Mesenchymal stem cell (in vitro differentiated cells and primary cell): ENCODE data around the gene MS4A2.

Source experiments
- DNase-seq: peaks from one replicate; pipeline ENCODE4 v3.0.0-alpha.2; 2013
- H2AFZ ChIP-seq: one replicate; pipeline ENCODE4 v1.6.1; 2013; ENCODE audit warnings: low read depth, mild to moderate bottlenecking, control low read depth, inconsistent platforms, low read length, moderate library complexity
- H2AK5ac ChIP-seq: 2 replicates; pipeline ENCODE4 v1.6.1; 2013; ENCODE audit warnings: low read length, moderate library complexity, mild to moderate bottlenecking, inconsistent platforms; ENCODE audit not compliant: severe bottlenecking
- H2BK120ac ChIP-seq: one replicate; pipeline ENCODE4 v1.6.1; 2013; ENCODE audit warnings: low read depth, mild to moderate bottlenecking, inconsistent platforms, low read length, moderate library complexity
- H2BK12ac ChIP-seq, 2 experiments: one replicate each; pipeline ENCODE4 v1.6.1; 2013; ENCODE audit warnings: inconsistent platforms in 2 of 2, low read length in 2 of 2, mild to moderate bottlenecking in 2 of 2, moderate library complexity in 2 of 2, control low read depth in 1 of 2
- H2BK15ac ChIP-seq: one replicate; pipeline ENCODE4 v1.6.1; 2013; ENCODE audit warnings: mild to moderate bottlenecking, low read depth, inconsistent platforms; ENCODE audit not compliant: poor library complexity, severe bottlenecking
- H2BK5ac ChIP-seq: 2 replicates; pipeline ENCODE4 v1.6.1; 2013; ENCODE audit warnings: low read depth, mild to moderate bottlenecking, low read length, control low read depth, inconsistent platforms; ENCODE audit not compliant: poor library complexity, severe bottlenecking
- H3K14ac ChIP-seq, 2 experiments: one replicate each; pipeline ENCODE4 v1.6.1; 2013; ENCODE audit warnings: inconsistent platforms in 2 of 2, low read length in 2 of 2, control low read depth in 1 of 2, mild to moderate bottlenecking in 1 of 2, moderate library complexity in 1 of 2
- H3K18ac ChIP-seq, 2 experiments: one replicate each; pipeline ENCODE4 v1.6.1; 2013; ENCODE audit warnings: inconsistent platforms in 2 of 2, low read length in 2 of 2, control low read depth in 1 of 2, low read depth in 1 of 2, mild to moderate bottlenecking in 1 of 2
- H3K23ac ChIP-seq, 2 experiments: one replicate each; pipeline ENCODE4 v1.6.1; 2013; ENCODE audit warnings: inconsistent platforms in 2 of 2, low read length in 2 of 2, mild to moderate bottlenecking in 2 of 2, moderate library complexity in 2 of 2, control low read depth in 1 of 2
- H3K27ac ChIP-seq: 2 replicates; pipeline ENCODE4 v1.5.1; 2013; ENCODE audit warnings: mild to moderate bottlenecking, moderate library complexity, low read length, control low read depth, inconsistent platforms; ENCODE audit not compliant: poor library complexity, severe bottlenecking
- H3K27me3 ChIP-seq, 2 experiments: 2 replicates each; pipeline versions ENCODE4 v1.6.1 to v1.7.0; 2013; ENCODE audit warnings: low read length in 2 of 2, mild to moderate bottlenecking in 2 of 2, moderate library complexity in 2 of 2, control low read depth in 1 of 2, inconsistent platforms in 1 of 2; ENCODE audit not compliant: control insufficient read depth in 1 of 2, insufficient read depth in 1 of 2
- H3K36me3 ChIP-seq, 2 experiments: 2 replicates each; pipeline versions ENCODE4 v1.6.1 to v1.7.0; 2013; ENCODE audit warnings: low read length in 2 of 2, control low read depth in 1 of 2, inconsistent platforms in 1 of 2, low read depth in 1 of 2, mild to moderate bottlenecking in 1 of 2; ENCODE audit not compliant: insufficient read depth in 2 of 2, control insufficient read depth in 1 of 2
- H3K4ac ChIP-seq, 2 experiments: one replicate each; pipeline ENCODE4 v1.6.1; 2013; ENCODE audit warnings: inconsistent platforms in 2 of 2, low read length in 2 of 2, mild to moderate bottlenecking in 2 of 2, moderate library complexity in 2 of 2, control low read depth in 1 of 2, low read depth in 1 of 2
- H3K4me1 ChIP-seq: 2 replicates; pipeline ENCODE4 v1.6.1; 2013; ENCODE audit warnings: low read depth, low read length, control low read depth; ENCODE audit not compliant: control insufficient read depth, insufficient read depth
- H3K4me2 ChIP-seq: 2 replicates; pipeline ENCODE4 v1.6.1; 2013; ENCODE audit warnings: low read length, mild to moderate bottlenecking, inconsistent platforms; ENCODE audit not compliant: poor library complexity, severe bottlenecking
- H3K4me3 ChIP-seq, 2 experiments: 2 replicates each; pipeline versions ENCODE4 v1.5.1 to v1.7.0; 2013; ENCODE audit warnings: low read length in 2 of 2, mild to moderate bottlenecking in 2 of 2, control low read depth in 1 of 2, low read depth in 1 of 2; ENCODE audit not compliant: insufficient read depth in 1 of 2
- H3K79me1 ChIP-seq: replicated peaks from 2 replicates; pipeline ENCODE4 v1.6.1; 2013; ENCODE audit warnings: mild to moderate bottlenecking, control low read depth, low read length, inconsistent platforms; ENCODE audit not compliant: poor library complexity, severe bottlenecking
- H3K9ac ChIP-seq: 2 replicates; pipeline ENCODE4 v1.7.0; 2013; ENCODE audit warnings: mild to moderate bottlenecking, low read length, moderate library complexity
- H3K9me3 ChIP-seq: 2 replicates; pipeline ENCODE4 v1.7.0; 2013; ENCODE audit warnings: mild to moderate bottlenecking, low read length; ENCODE audit not compliant: control insufficient read depth
- H4K8ac ChIP-seq: one replicate; pipeline ENCODE4 v1.6.1; 2013; ENCODE audit warnings: inconsistent platforms, mild to moderate bottlenecking, low read length, moderate library complexity
- H4K91ac ChIP-seq: one replicate; pipeline ENCODE4 v1.6.1; 2013; ENCODE audit warnings: mild to moderate bottlenecking, low read length, inconsistent platforms
- WGBS: methylation state at CpG from one replicate; pipeline ENCODE4 v1.1.7; 2013; ENCODE audit warnings: mixed read lengths; 5-methylcytosine and 5-hydroxymethylcytosine counted together

MS4A2 gene

GRCh38 chr11:60085909-60086308, 2.6 kb upstream of the MS4A2 start:
- no peaks in the 10 kb centered on the region for H3K79me1 ChIP-seq
- no peak overlapping the region for H4K91ac ChIP-seq
- H3K4ac ChIP-seq: no peak overlapping the region
- no peak overlapping the region for H2BK5ac ChIP-seq
- no peak overlapping the region for H3K4me2 ChIP-seq
- H3K27me3 ChIP-seq: no peaks in the 10 kb centered on the region
- no peak overlapping the region for H3K27ac ChIP-seq
- no peaks in the 10 kb centered on the region for H3K36me3 ChIP-seq
- H4K8ac ChIP-seq: no peak overlapping the region
- H3K14ac ChIP-seq: no peak overlapping the region
- H3K23ac ChIP-seq: no peak overlapping the region
- no peak overlapping the region for H2AK5ac ChIP-seq
- no peak overlapping the region for H3K18ac ChIP-seq
- no peak for DNase-seq
- no peak overlapping the region for H3K4me3 ChIP-seq
- no peak overlapping the region for H2AFZ ChIP-seq
- H2BK12ac ChIP-seq: no peak overlapping the region
- no peak overlapping the region for H3K9ac ChIP-seq
- 49% methylated on average over 2 of the region's 2 CpGs for WGBS
- no peak overlapping the region for H2BK15ac ChIP-seq
- H3K4me1 ChIP-seq: no peaks in the 10 kb centered on the region
- no peaks in the 10 kb centered on the region for H3K9me3 ChIP-seq
- no peak overlapping the region for H2BK120ac ChIP-seq

- no peak overlapping the region for H4K91ac ChIP-seq
- H3K4me2 ChIP-seq: no peak overlapping the region
- H3K4me3 ChIP-seq: no peak overlapping the region
- no peaks in the 10 kb centered on the region for H3K9me3 ChIP-seq
- no peak overlapping the region for H2BK12ac ChIP-seq
- DNase-seq: no peak
- H3K27ac ChIP-seq: no peak overlapping the region
- H2BK5ac ChIP-seq: no peak overlapping the region
- H3K9ac ChIP-seq: no peak overlapping the region
- H3K18ac ChIP-seq: no peak overlapping the region
- no peak overlapping the region for H2BK120ac ChIP-seq
- no peaks in the 10 kb centered on the region for H3K36me3 ChIP-seq
- no peak overlapping the region for H3K14ac ChIP-seq
- no CpG with 5 or more reads among the region's 1 CpG for WGBS
- no peak overlapping the region for H2AFZ ChIP-seq
- no peak overlapping the region for H2BK15ac ChIP-seq
- H3K4me1 ChIP-seq: no peaks in the 10 kb centered on the region
- H3K79me1 ChIP-seq: no peaks in the 10 kb centered on the region
- H3K23ac ChIP-seq: no peak overlapping the region
- no peak overlapping the region for H3K4ac ChIP-seq
- H2AK5ac ChIP-seq: no peak overlapping the region
- no peak overlapping the region for H4K8ac ChIP-seq
- H3K27me3 ChIP-seq: no peaks in the 10 kb centered on the region
These were observed 1.2 kb upstream of the MS4A2 start for GRCh38 chr11:60087239-60087638.

- H3K14ac ChIP-seq: no peak overlapping the region
- no peak for DNase-seq
- H3K9me3 ChIP-seq: no peaks in the 10 kb centered on the region
- no peak overlapping the region for H3K4ac ChIP-seq
- no peaks in the 10 kb centered on the region for H3K79me1 ChIP-seq
- no peaks in the 10 kb centered on the region for H3K36me3 ChIP-seq
- WGBS: 77% methylated on average over 3 of the region's 4 CpGs
- H3K4me3 ChIP-seq: no peak overlapping the region
- no peaks in the 10 kb centered on the region for H3K27me3 ChIP-seq
- no peak overlapping the region for H4K8ac ChIP-seq
- H2AK5ac ChIP-seq: no peak overlapping the region
- H2BK120ac ChIP-seq: no peak overlapping the region
- H2BK15ac ChIP-seq: no peak overlapping the region
- no peak overlapping the region for H4K91ac ChIP-seq
- H3K9ac ChIP-seq: no peak overlapping the region
- H2AFZ ChIP-seq: no peak overlapping the region
- no peak overlapping the region for H2BK12ac ChIP-seq
- H3K27ac ChIP-seq: no peak overlapping the region
- no peaks in the 10 kb centered on the region for H3K4me1 ChIP-seq
- H3K18ac ChIP-seq: no peak overlapping the region
- H3K23ac ChIP-seq: no peak overlapping the region
- H3K4me2 ChIP-seq: no peak overlapping the region
- no peak overlapping the region for H2BK5ac ChIP-seq
These were observed 7.1 kb downstream of the MS4A2 start for GRCh38 chr11:60095477-60096120.

- Histone ChIP-seq H4K8ac (no peak overlapping the region), H3K4me2 (no peak overlapping the region), H3K36me3 (no peaks in the 10 kb centered on the region), H3K14ac (no peak overlapping the region), H2BK15ac (no peak overlapping the region), H3K27ac (no peak overlapping the region), H2BK12ac (no peak overlapping the region), H4K91ac (no peak overlapping the region), H2BK5ac (no peak overlapping the region), H3K9ac (no peak overlapping the region), H3K79me1 (no peaks in the 10 kb centered on the region), H2AK5ac (no peak overlapping the region), H3K9me3 (no peaks in the 10 kb centered on the region), H2AFZ (no peak overlapping the region), H3K4ac (no peak overlapping the region), H3K23ac (no peak overlapping the region), H2BK120ac (no peak overlapping the region), H3K18ac (no peak overlapping the region), H3K27me3 (no peaks in the 10 kb centered on the region), H3K4me1 (no peaks in the 10 kb centered on the region), H3K4me3 (no peak overlapping the region)
- 95% methylated on average over 1 of the region's 1 CpG for WGBS
- no peak for DNase-seq
These were observed 8.7 kb downstream of the MS4A2 start for GRCh38 chr11:60097189-60097588.
